ENCODE measurements around the gene FBXL14.

Gene FBXL14

DNA sequence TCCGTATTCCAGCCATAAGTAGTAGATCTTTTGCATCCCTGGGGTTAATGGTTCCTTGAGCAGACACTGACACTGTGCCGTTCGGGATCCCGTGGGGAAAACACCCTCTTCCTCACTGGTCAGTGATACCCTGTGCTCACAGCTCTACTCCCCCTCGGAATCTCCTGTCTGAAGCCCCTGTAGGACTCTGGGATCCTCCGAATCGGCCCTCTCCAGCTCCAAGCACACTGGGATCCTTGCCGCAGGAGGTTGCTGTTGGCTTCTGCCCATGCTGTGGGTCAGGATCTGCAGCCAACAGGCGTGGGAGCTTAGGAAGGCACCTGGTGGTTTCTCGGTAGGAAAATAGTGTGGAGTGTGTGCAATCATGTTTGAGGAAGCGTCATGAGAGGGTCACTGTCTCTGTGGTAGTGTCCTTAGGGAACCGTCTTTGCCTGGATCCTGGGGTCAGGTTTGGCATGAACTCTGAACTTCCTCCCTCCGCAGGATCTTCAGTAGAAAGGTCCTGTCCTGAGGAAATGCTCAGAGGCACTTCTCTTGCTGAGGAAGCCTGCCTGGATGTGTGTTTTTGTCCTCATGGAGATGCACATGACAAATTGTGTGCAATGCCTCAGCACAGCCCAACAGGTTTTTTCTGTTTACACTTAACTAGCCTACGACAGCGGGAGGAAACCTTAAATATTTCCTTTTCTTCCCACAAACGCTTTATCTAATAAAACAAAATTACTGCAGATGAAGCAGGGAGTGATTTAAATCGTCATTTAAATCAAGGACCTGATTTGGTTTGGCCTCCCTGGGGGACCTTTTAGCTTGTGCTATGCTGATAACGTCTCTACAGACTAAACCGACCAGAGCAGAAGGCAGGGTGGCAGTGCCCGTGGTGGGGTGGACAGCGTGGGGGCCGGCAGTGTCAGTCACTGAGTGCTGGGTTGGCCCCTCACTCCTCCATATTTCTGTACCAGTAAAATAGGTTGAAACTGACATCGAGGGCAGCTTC, 18.7 kb downstream of the FBXL14 start (continued):
- TF ChIP-seq ZBTB48 (tag by site-specific recombination; IDR thresholded peaks at IDR 0.05) (no peak), MZF1 (tag by site-specific recombination; IDR thresholded peaks at IDR 0.05; ENCODE audit: borderline replicate concordance) (no peak), ZBTB11 (tag by site-specific recombination; conservative IDR thresholded peaks at IDR 0.05; ENCODE audit: low read depth) (peak; percentile 19; the same call in 1 of the 2 replicates), GFI1B (tag by site-specific recombination; IDR thresholded peaks at IDR 0.05) (peak; percentile 90), IKZF3 (tag by site-specific recombination; IDR thresholded peaks at IDR 0.05) (peak; percentile 25; the same call in 1 of the 2 replicates), ZNF202 (tag by site-specific recombination; IDR thresholded peaks at IDR 0.05; ENCODE audit: borderline replicate concordance) (no peak), TSHZ1 (tag by site-specific recombination; IDR thresholded peaks at IDR 0.05; ENCODE audit: borderline replicate concordance) (peak; percentile 24; the same call in 1 of the 2 replicates), FEZF1 (tag by site-specific recombination; IDR thresholded peaks at IDR 0.05) (no peak), KLF8 (tag by site-specific recombination; IDR thresholded peaks at IDR 0.05) (no peak), ZNF529 (tag by site-specific recombination; IDR thresholded peaks at IDR 0.05; ENCODE audit: insufficient replicate concordance) (no peak), BCL11A (tag by site-specific recombination; IDR thresholded peaks at IDR 0.05; ENCODE audit: low read depth) (no peak), ZNF354C (tag by site-specific recombination; IDR thresholded peaks at IDR 0.05; ENCODE audit: borderline replicate concordance, low read depth) (no peak), PBX3 (CRISPR knock-in tag; IDR thresholded peaks at IDR 0.05) (no peak), WT1 (tag by site-specific recombination; IDR thresholded peaks at IDR 0.05) (peak; percentile 97), GLI4 (tag by site-specific recombination; IDR thresholded peaks at IDR 0.05) (no peak), SP3 (tag by site-specific recombination; IDR thresholded peaks at IDR 0.05) (no peak), ZBTB21 (tag by site-specific recombination; IDR thresholded peaks at IDR 0.05) (no peak), ZNF324 (tag by site-specific recombination; IDR thresholded peaks at IDR 0.05) (no peak)
- TF ChIP-seq, protein P1, sequence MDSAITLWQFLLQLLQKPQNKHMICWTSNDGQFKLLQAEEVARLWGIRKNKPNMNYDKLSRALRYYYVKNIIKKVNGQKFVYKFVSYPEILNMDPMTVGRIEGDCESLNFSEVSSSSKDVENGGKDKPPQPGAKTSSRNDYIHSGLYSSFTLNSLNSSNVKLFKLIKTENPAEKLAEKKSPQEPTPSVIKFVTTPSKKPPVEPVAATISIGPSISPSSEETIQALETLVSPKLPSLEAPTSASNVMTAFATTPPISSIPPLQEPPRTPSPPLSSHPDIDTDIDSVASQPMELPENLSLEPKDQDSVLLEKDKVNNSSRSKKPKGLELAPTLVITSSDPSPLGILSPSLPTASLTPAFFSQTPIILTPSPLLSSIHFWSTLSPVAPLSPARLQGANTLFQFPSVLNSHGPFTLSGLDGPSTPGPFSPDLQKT (IDR thresholded peaks at IDR 0.05; ENCODE audit: borderline replicate concordance, low read depth, low read length): no peak
- TF ChIP-seq, protein P2, sequence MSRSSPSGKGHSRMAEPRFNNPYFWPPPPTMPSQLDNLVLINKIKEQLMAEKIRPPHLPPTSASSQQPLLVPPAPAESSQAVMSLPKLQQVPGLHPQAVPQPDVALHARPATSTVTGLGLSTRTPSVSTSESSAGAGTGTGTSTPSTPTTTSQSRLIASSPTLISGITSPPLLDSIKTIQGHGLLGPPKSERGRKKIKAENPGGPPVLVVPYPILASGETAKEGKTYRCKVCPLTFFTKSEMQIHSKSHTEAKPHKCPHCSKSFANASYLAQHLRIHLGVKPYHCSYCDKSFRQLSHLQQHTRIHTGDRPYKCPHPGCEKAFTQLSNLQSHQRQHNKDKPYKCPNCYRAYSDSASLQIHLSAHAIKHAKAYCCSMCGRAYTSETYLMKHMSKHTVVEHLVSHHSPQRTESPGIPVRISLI (tag by site-specific recombination; IDR thresholded peaks at IDR 0.05): no peak
- TF ChIP-seq, protein P3, sequence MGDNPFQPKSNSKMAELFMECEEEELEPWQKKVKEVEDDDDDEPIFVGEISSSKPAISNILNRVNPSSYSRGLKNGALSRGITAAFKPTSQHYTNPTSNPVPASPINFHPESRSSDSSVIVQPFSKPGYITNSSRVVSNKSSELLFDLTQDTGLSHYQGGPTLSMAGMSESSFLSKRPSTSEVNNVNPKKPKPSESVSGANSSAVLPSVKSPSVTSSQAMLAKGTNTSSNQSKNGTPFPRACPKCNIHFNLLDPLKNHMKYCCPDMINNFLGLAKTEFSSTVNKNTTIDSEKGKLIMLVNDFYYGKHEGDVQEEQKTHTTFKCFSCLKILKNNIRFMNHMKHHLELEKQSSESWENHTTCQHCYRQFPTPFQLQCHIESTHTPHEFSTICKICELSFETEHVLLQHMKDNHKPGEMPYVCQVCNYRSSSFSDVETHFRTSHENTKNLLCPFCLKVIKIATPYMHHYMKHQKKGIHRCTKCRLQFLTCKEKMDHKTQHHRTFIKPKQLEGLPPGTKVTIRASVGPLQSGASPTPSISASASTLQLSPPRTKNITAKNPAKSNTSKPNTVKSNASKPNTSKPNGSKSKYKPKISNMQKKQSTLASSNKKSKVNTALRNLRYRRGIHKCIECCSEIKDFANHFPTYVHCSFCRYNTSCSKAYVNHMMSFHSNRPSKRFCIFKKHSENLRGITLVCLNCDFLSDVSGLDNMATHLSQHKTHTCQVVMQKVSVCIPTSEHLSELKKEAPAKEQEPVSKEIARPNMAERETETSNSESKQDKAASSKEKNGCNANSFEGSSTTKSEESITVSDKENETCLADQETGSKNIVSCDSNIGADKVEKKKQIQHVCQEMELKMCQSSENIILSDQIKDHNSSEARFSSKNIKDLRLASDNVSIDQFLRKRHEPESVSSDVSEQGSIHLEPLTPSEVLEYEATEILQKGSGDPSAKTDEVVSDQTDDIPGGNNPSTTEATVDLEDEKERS (tag by site-specific recombination; IDR thresholded peaks at IDR 0.05): no peak
- TF ChIP-seq, protein P4, sequence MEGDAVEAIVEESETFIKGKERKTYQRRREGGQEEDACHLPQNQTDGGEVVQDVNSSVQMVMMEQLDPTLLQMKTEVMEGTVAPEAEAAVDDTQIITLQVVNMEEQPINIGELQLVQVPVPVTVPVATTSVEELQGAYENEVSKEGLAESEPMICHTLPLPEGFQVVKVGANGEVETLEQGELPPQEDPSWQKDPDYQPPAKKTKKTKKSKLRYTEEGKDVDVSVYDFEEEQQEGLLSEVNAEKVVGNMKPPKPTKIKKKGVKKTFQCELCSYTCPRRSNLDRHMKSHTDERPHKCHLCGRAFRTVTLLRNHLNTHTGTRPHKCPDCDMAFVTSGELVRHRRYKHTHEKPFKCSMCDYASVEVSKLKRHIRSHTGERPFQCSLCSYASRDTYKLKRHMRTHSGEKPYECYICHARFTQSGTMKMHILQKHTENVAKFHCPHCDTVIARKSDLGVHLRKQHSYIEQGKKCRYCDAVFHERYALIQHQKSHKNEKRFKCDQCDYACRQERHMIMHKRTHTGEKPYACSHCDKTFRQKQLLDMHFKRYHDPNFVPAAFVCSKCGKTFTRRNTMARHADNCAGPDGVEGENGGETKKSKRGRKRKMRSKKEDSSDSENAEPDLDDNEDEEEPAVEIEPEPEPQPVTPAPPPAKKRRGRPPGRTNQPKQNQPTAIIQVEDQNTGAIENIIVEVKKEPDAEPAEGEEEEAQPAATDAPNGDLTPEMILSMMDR (tag by site-specific recombination; IDR thresholded peaks at IDR 0.05): no peak
